Airway epithelial cell (primary cell): ENCODE results near the gene ANKRD60. TPM values are rescaled to one million over a fixed set of nuclear protein-coding genes. Genes with fewer than 3 reads are reported as not detected.

Experiments used
- total RNA-seq: library from RNA; depleted of rRNA; stranded (reverse); fragments of >200 nt; gene quantifications from 2 replicates; pipeline ENCODE4 v1.2.3, GENCODE V29; 2015

ANKRD60 gene, protein sequence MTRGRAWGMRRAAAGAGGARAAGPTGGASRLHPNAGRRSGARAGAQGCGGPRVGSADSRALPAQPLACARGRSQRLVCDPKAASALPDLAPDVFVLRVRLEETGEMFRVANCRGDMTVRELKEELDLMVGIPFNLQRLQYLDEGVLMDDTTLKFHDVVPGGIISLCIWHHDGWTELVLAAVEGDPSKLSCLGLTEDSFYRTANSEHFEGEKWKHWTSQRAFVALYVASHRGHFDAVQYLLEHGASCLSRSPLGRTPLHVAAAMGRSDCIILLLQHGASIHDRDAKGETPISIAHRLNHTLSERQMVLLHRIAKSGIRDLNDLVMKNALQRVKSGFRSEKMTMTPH
- total RNA-seq, result not detected in 2 replicates

DNA sequence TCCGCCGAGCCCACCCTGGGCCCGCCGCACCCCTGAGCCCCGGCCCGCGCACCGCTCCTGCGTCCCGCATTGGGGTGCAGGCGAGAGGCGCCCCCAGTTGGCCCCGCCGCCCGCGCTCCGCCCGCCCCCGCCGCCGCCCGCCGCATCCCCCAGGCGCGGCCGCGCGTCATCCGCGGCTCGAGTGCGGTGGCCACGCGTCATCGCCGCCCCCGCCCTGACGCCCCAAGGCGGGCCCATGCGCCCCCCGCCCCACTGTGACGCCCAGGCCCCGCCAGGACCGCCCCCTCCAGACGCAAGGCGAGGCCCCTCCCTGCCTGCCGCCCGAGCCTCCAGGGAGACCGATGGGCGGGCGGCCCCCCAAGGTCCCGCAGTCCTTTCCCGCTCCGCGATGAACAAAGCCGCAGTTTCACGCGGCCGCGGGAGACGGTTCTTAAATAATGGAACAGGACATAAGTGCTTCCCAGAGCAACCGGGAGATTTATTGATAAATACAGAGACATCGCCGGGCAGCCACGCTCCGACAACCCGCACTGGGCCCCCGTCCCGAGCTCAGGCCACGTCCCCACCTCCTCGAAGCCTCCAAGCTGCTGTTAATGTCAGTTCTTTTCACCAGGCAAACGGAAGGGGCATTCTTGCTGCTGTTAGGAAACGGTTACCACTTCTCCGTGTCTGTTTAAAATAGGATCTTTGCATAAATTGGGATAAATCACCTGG is at the start of gene ANKRD60:
Gene ANKRD60, minus strand, starts transcription at position 170 of the 714 bp plus-strand sequence. Its CDS starts 0 bp downstream, at position 170.

Other genes starting within 250 kb of the ANKRD60 start
- gene RAB22A, start 81.1 kb upstream of the ANKRD60 start, total RNA-seq, result 17.1 and 17.3 TPM in 2 replicates
- gene VAPB, start 160.6 kb upstream of the ANKRD60 start, total RNA-seq, result 8.7 and 19.3 TPM in 2 replicates